ENCODE results near the gene AOX1.

DNA sequence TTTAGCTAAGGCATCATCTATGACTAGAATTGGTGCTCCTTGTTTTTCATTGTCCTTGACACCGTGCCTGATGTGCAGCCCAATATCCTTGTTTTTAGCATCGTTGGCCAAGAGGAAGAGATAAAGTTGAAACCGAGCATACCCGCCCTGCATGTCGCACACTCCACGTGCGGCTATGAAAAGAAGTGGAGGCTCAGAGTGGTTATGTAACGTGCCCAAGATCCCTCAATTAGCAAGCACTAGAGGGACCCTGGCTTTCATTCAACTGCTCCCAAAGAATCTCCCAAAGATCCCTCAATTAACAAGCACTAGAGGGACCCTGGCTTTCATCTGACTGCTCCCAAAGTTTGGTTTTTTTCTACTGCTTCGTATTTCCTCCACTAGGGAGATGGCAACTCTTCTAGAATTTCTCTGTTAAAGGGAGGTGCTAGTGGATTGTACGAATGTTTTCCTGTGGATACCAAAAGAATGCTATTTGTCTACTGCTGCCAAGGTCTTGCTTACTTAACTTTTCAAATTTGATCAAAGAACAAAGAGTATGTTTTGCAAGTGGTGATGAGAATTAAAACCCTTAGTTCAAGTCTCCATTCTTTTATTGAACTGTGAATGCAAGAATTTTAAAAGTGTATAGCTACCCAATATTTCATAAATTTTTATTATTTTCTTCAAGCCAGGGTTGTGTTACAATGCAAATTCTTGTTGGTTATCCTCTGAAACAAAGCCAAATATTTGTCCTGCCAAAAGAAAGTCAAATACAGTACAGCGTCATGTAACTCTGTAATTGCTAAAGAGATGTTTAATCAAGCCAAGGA, 92.1 kb downstream of the AOX1 start:
- TF ChIP-seq YY1 (IDR thresholded peaks at IDR 0.05; ENCODE audit: low read depth) (no peak), EP300 (IDR thresholded peaks at IDR 0.05; ENCODE audit: borderline replicate concordance in 1 of 2, low read depth in 1 of 2, low read length in 1 of 2) (no peak), POLR2AphosphoS5 (IDR thresholded peaks at IDR 0.05; ENCODE audit: low read depth, low read length) (no peak), RCOR1 (IDR thresholded peaks at IDR 0.05; ENCODE audit: low read length) (no peak), EZH2phosphoT487 (IDR thresholded peaks at IDR 0.05; ENCODE audit: borderline replicate concordance, low read depth) (no peak), RFX5 (IDR thresholded peaks at IDR 0.05; ENCODE audit: low read length) (no peak), GABPA (IDR thresholded peaks at IDR 0.05; ENCODE audit: low read depth) (no peak)
- TF ChIP-seq, protein P1, sequence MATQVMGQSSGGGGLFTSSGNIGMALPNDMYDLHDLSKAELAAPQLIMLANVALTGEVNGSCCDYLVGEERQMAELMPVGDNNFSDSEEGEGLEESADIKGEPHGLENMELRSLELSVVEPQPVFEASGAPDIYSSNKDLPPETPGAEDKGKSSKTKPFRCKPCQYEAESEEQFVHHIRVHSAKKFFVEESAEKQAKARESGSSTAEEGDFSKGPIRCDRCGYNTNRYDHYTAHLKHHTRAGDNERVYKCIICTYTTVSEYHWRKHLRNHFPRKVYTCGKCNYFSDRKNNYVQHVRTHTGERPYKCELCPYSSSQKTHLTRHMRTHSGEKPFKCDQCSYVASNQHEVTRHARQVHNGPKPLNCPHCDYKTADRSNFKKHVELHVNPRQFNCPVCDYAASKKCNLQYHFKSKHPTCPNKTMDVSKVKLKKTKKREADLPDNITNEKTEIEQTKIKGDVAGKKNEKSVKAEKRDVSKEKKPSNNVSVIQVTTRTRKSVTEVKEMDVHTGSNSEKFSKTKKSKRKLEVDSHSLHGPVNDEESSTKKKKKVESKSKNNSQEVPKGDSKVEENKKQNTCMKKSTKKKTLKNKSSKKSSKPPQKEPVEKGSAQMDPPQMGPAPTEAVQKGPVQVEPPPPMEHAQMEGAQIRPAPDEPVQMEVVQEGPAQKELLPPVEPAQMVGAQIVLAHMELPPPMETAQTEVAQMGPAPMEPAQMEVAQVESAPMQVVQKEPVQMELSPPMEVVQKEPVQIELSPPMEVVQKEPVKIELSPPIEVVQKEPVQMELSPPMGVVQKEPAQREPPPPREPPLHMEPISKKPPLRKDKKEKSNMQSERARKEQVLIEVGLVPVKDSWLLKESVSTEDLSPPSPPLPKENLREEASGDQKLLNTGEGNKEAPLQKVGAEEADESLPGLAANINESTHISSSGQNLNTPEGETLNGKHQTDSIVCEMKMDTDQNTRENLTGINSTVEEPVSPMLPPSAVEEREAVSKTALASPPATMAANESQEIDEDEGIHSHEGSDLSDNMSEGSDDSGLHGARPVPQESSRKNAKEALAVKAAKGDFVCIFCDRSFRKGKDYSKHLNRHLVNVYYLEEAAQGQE (IDR thresholded peaks at IDR 0.05; ENCODE audit: low read depth, low read length), result no peak
- TF ChIP-seq, protein P2, sequence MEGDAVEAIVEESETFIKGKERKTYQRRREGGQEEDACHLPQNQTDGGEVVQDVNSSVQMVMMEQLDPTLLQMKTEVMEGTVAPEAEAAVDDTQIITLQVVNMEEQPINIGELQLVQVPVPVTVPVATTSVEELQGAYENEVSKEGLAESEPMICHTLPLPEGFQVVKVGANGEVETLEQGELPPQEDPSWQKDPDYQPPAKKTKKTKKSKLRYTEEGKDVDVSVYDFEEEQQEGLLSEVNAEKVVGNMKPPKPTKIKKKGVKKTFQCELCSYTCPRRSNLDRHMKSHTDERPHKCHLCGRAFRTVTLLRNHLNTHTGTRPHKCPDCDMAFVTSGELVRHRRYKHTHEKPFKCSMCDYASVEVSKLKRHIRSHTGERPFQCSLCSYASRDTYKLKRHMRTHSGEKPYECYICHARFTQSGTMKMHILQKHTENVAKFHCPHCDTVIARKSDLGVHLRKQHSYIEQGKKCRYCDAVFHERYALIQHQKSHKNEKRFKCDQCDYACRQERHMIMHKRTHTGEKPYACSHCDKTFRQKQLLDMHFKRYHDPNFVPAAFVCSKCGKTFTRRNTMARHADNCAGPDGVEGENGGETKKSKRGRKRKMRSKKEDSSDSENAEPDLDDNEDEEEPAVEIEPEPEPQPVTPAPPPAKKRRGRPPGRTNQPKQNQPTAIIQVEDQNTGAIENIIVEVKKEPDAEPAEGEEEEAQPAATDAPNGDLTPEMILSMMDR (IDR thresholded peaks at IDR 0.05), result no peak
- TF ChIP-seq, protein P3, sequence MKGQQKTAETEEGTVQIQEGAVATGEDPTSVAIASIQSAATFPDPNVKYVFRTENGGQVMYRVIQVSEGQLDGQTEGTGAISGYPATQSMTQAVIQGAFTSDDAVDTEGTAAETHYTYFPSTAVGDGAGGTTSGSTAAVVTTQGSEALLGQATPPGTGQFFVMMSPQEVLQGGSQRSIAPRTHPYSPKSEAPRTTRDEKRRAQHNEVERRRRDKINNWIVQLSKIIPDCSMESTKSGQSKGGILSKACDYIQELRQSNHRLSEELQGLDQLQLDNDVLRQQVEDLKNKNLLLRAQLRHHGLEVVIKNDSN (IDR thresholded peaks at IDR 0.05; ENCODE audit: borderline replicate concordance, low read depth), result no peak
- TF ChIP-seq, protein P4, sequence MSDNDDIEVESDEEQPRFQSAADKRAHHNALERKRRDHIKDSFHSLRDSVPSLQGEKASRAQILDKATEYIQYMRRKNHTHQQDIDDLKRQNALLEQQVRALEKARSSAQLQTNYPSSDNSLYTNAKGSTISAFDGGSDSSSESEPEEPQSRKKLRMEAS (IDR thresholded peaks at IDR 0.05; ENCODE audit: low read depth), result no peak
- TF ChIP-seq, protein P5, sequence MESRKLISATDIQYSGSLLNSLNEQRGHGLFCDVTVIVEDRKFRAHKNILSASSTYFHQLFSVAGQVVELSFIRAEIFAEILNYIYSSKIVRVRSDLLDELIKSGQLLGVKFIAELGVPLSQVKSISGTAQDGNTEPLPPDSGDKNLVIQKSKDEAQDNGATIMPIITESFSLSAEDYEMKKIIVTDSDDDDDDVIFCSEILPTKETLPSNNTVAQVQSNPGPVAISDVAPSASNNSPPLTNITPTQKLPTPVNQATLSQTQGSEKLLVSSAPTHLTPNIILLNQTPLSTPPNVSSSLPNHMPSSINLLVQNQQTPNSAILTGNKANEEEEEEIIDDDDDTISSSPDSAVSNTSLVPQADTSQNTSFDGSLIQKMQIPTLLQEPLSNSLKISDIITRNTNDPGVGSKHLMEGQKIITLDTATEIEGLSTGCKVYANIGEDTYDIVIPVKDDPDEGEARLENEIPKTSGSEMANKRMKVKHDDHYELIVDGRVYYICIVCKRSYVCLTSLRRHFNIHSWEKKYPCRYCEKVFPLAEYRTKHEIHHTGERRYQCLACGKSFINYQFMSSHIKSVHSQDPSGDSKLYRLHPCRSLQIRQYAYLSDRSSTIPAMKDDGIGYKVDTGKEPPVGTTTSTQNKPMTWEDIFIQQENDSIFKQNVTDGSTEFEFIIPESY (IDR thresholded peaks at IDR 0.05; ENCODE audit: borderline replicate concordance, low read depth), result no peak
- TF ChIP-seq, protein P6, sequence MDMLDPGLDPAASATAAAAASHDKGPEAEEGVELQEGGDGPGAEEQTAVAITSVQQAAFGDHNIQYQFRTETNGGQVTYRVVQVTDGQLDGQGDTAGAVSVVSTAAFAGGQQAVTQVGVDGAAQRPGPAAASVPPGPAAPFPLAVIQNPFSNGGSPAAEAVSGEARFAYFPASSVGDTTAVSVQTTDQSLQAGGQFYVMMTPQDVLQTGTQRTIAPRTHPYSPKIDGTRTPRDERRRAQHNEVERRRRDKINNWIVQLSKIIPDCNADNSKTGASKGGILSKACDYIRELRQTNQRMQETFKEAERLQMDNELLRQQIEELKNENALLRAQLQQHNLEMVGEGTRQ (IDR thresholded peaks at IDR 0.05; ENCODE audit: borderline replicate concordance, low read depth, low read length), result no peak
